SK-N-SH (cell line): ENCODE measurements around the gene TMEM123.

Experiments
- SMC3 ChIP-seq: IDR thresholded peaks from 2 replicates; pipeline ENCODE4 v1.6.1; 2012; ENCODE audit warnings: low read depth, low read length, improper control_type of control experiment
- TF ChIP-seq, protein P1 (sequence below): fragments of 200-600 bp; sonication (generic); IDR thresholded peaks from 2 replicates; pipeline ENCODE4 v1.6.1; 2017; ENCODE audit warnings: antibody characterized with exemption, mild to moderate bottlenecking, moderate library complexity

GRCh38 chr11:102451681-102452460, 694 bp downstream of the TMEM123 start:
- TF ChIP-seq, protein P1, sequence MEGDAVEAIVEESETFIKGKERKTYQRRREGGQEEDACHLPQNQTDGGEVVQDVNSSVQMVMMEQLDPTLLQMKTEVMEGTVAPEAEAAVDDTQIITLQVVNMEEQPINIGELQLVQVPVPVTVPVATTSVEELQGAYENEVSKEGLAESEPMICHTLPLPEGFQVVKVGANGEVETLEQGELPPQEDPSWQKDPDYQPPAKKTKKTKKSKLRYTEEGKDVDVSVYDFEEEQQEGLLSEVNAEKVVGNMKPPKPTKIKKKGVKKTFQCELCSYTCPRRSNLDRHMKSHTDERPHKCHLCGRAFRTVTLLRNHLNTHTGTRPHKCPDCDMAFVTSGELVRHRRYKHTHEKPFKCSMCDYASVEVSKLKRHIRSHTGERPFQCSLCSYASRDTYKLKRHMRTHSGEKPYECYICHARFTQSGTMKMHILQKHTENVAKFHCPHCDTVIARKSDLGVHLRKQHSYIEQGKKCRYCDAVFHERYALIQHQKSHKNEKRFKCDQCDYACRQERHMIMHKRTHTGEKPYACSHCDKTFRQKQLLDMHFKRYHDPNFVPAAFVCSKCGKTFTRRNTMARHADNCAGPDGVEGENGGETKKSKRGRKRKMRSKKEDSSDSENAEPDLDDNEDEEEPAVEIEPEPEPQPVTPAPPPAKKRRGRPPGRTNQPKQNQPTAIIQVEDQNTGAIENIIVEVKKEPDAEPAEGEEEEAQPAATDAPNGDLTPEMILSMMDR: peak; percentile 33
- TF ChIP-seq SMC3: no peak
